Tibial nerve (tissue), 4 donors: ENCODE data around the gene CCL25. TPM values are rescaled to one million over a fixed set of nuclear protein-coding genes. Genes with fewer than 3 reads are reported as not detected.
"Not testable (repeated sequence)": the region's sequence is repeated elsewhere in the genome, so short reads cannot be mapped to it uniquely, and the experiment has no call there.

Experiments used
- DNase-seq, 2 donors: peaks; one replicate each; pipeline ENCODE4 v3.0.0-alpha.2; 2019; ENCODE audit warnings: low spot score in 2 of 2
- H3K27ac ChIP-seq, 4 donors: fragments of 200-600 bp; sonication (generic) in 3 of 4; one replicate each; pipeline ENCODE4 v1.5.1; 2017 to 2019; ENCODE audit warnings: mild to moderate bottlenecking in 1 of 4
- H3K27me3 ChIP-seq, 2 donors: fragments of 200-600 bp; sonication (generic) in 1 of 2; one replicate each; pipeline versions ENCODE4 v1.5.1 to v1.6.0; 2017 to 2019
- H3K36me3 ChIP-seq, 3 donors: fragments of 200-600 bp; sonication (generic); one replicate each; pipeline ENCODE4 v1.5.1; 2018 to 2019
- H3K4me1 ChIP-seq, 4 donors: fragments of 200-600 bp; sonication (generic) in 3 of 4; one replicate each; pipeline ENCODE4 v1.5.1; 2017 to 2019
- H3K4me3 ChIP-seq, 4 donors: fragments of 200-600 bp; sonication (generic) in 3 of 4; one replicate each; pipeline ENCODE4 v1.5.1; 2017 to 2019; ENCODE audit warnings: mild to moderate bottlenecking in 1 of 4, moderate library complexity in 1 of 4
- H3K9me3 ChIP-seq, 4 donors: fragments of 200-600 bp; sonication (generic) in 3 of 4; one replicate each; pipeline ENCODE4 v1.5.1; 2017 to 2019
- EP300 ChIP-seq, 2 donors: sonication (generic); formaldehyde crosslinking; IDR thresholded peaks; one replicate each; pipeline ENCODE4 v1.6.1; 2017; ENCODE audit warnings: antibody characterized with exemption in 2 of 2, mild to moderate bottlenecking in 1 of 2
- POLR2A ChIP-seq, 2 donors: fragments of 450-650 bp; IDR thresholded peaks; one replicate each; pipeline ENCODE4 v1.6.1; 2017; ENCODE audit warnings: antibody characterized with exemption in 2 of 2, mild to moderate bottlenecking in 2 of 2, moderate library complexity in 2 of 2
- WGBS, 2 donors: methylation state at CpG; one replicate each; pipeline ENCODE4 v1.1.5; 2018; 5-methylcytosine and 5-hydroxymethylcytosine counted together
- total RNA-seq, 4 donors: library from RNA; depleted of rRNA; stranded (reverse); fragments of >200 nt; gene quantifications; one replicate each; pipeline ENCODE4 v1.1.0, GENCODE V29; 2016
- TF ChIP-seq, protein P1 (sequence below), 5 experiments: fragments of 200-600 bp in 3 of 5; fragments of 450-650 bp in 2 of 5; sonication (generic) in 3 of 5; IDR thresholded peaks; one replicate each; pipeline ENCODE4 v1.5.1; 2016 to 2019; ENCODE audit warnings: antibody characterized with exemption in 5 of 5, mild to moderate bottlenecking in 3 of 5, moderate library complexity in 2 of 5

Gene CCL25
- total RNA-seq, 4 donors from 2014 or later, result not detected

DNA sequence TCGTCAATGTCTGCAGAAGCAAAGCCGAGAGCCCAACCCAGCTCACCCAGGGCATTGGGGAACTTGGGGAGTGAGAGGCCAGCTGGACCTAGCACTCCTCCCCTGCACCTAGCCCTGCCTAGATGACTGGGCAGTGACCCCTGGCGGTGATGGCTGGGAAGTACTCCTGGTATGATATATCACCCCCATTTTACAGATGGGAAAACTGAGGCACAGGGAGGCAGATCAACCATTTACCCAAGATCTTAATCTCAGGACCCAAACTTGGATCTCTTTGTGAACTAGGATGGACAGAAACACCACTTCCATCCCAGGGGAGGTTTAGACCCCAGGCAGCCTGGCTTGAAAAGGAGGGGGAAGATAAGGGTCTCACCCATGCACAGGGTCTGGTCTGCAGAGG, 43.5 kb downstream of the CCL25 start:
- WGBS, 2 donors, result 100% methylated on average over 1 to 3 of the region's 3 CpGs
- peaks cover 0 to 58% (median 16%) of the 10 kb centered on the region in 4 donors for H3K9me3 ChIP-seq

DNA sequence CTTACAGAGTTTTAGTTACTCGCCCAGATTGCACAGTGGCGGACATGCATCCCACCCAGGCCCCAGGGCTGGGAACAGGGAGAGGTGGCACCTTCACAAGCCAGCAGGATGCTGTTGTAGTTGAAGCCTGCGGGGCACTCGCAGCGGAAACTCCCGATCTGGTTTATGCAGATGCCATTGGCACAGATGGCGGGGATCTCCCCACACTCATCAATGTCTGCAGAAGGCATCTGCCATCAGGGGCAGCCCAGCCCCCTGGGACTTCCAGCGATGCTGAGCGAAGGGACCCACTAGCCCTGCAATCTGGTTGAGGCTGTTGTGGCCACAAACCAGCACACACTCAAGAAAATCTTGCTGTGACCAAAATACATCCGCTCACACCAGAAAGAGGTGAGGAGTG, 44.6 kb downstream of the CCL25 start:
- H3K4me1 ChIP-seq, result no peaks in the 10 kb centered on the region
- no peak overlapping the region for H3K4me3 ChIP-seq
- no peaks in the 10 kb centered on the region for H3K36me3 ChIP-seq
- 98 to 99% methylated on average over 6 to 10 of the region's 10 CpGs for WGBS, 2 donors
- H3K27ac ChIP-seq, result no peak overlapping the region
- DNase-seq, result no peak
- H3K9me3 ChIP-seq, result peaks cover 0 to 53% (median 16%) of the 10 kb centered on the region in 4 donors
- H3K27me3 ChIP-seq, result no peaks in the 10 kb centered on the region
- TF ChIP-seq POLR2A (IDR thresholded peaks at IDR 0.05) (no peak), EP300 (IDR thresholded peaks at IDR 0.05) (no peak)
- TF ChIP-seq, protein P1, sequence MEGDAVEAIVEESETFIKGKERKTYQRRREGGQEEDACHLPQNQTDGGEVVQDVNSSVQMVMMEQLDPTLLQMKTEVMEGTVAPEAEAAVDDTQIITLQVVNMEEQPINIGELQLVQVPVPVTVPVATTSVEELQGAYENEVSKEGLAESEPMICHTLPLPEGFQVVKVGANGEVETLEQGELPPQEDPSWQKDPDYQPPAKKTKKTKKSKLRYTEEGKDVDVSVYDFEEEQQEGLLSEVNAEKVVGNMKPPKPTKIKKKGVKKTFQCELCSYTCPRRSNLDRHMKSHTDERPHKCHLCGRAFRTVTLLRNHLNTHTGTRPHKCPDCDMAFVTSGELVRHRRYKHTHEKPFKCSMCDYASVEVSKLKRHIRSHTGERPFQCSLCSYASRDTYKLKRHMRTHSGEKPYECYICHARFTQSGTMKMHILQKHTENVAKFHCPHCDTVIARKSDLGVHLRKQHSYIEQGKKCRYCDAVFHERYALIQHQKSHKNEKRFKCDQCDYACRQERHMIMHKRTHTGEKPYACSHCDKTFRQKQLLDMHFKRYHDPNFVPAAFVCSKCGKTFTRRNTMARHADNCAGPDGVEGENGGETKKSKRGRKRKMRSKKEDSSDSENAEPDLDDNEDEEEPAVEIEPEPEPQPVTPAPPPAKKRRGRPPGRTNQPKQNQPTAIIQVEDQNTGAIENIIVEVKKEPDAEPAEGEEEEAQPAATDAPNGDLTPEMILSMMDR (IDR thresholded peaks at IDR 0.05), result no peak

More for the DNA sequence above, 43.5 kb downstream of the CCL25 start:
- H3K27me3 ChIP-seq, result no peaks in the 10 kb centered on the region
- no peaks in the 10 kb centered on the region for H3K36me3 ChIP-seq
- H3K4me3 ChIP-seq, result no peak overlapping the region
- TF ChIP-seq, protein P1 (IDR thresholded peaks at IDR 0.05), result no peak
- TF ChIP-seq EP300 (IDR thresholded peaks at IDR 0.05) (no peak), POLR2A (IDR thresholded peaks at IDR 0.05) (no peak)
- H3K4me1 ChIP-seq, result no peaks in the 10 kb centered on the region
- no peak for DNase-seq
- no peak overlapping the region for H3K27ac ChIP-seq

DNA sequence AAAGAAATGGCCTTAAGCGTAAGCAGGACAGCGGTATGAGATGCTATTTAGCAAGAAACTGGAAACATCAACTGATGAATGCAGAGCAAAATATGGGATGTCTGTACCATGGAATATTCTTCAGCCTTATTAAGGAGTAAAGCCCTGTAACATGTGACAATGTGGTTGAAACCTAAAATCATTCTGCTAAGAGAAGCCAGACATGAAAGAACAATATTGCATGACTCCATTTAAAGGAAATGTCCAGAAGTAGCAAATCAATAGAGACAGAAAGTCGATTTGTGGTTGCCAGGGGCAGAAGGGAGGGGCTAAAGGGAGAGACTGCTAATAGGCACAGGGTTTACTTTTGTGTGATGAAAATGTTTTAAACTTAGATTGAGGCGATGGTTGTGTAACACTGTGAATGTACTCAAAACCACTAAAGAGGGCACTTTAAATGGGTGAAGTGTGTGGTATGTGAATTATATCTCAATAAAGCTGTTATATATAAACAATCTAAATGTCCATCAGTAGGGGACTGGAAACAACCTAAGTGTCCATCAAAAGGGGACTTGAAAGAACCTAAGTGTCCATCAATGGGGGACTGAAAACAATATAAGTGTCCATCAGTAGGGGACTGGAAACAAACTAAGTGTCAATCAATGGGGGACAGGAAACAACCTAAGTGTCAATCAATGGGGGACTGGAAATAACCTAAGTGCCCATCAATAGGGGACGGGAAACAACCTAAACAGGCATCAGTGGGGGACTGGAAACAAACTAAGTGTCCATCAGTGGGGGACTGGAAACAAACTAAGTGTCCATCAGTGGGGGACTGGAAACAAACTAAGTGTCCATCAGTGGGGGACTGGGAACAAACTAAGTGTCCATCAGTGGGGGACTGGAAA, 45.4 kb downstream of the CCL25 start:
- Histone ChIP-seq H3K4me3 (no peak overlapping the region), H3K27ac (no peak overlapping the region), H3K27me3 (no peaks in the 10 kb centered on the region), H3K9me3 (peaks cover 0 to 49% (median 16%) of the 10 kb centered on the region in 4 donors), H3K36me3 (no peaks in the 10 kb centered on the region), H3K4me1 (no peaks in the 10 kb centered on the region)
- TF ChIP-seq, protein P1 (IDR thresholded peaks at IDR 0.05), result no peak
- TF ChIP-seq EP300 (IDR thresholded peaks at IDR 0.05) (no peak), POLR2A (IDR thresholded peaks at IDR 0.05) (no peak)
- no peak for DNase-seq
- 81 to 90% methylated on average over 5 of the region's 5 CpGs for WGBS, 2 donors

DNA sequence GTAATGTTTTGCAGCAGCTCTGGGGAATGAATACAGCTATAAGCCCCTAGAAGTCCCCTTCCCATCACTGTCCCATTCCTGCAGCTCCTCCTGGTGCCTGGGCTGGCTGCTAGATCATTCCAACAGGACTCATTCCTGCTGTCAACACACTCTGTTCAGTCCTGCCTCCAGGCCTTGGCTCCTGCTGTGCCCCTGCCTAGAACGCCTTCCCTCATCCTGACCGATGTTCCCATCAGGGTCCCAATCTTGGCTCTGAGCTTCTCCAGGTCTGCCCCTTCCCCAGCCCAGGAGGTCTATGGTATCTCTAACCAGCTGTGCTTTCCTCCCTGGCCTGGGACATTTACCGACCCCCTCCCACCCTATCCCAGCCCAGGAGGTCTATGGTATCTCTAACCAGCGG, 48.8 kb downstream of the CCL25 start:
- peaks cover 0 to 25% (median 3%) of the 10 kb centered on the region in 4 donors for H3K9me3 ChIP-seq
- WGBS, 2 donors, result 96 to 97% methylated on average over 4 of the region's 4 CpGs
- TF ChIP-seq, protein P1 (IDR thresholded peaks at IDR 0.05), result no peak
- TF ChIP-seq POLR2A (IDR thresholded peaks at IDR 0.05), result no peak
- no peak for DNase-seq
- H3K27ac ChIP-seq, result no peak overlapping the region
- no peaks in the 10 kb centered on the region for H3K36me3 ChIP-seq
- H3K27me3 ChIP-seq, result no peaks in the 10 kb centered on the region
- no peak overlapping the region for H3K4me3 ChIP-seq
- H3K4me1 ChIP-seq, result no peaks in the 10 kb centered on the region

GRCh38 chr19:8101910-8102309, 49.4 kb downstream of the CCL25 start:
- DNase-seq, H3K27ac ChIP-seq, H3K4me1 ChIP-seq, H3K36me3 ChIP-seq, H3K27me3 ChIP-seq, H3K4me3 ChIP-seq: not testable (repeated sequence)
- peaks cover 0 to 19% (median 2%) of the 10 kb centered on the region in 4 donors for H3K9me3 ChIP-seq
- WGBS, 2 donors, result 81 to 86% methylated on average over 12 of the region's 12 CpGs
